ENCODE measurements around the gene DMRTA2.
"Not testable (repeated sequence)": the region's sequence is repeated elsewhere in the genome, so short reads cannot be mapped to it uniquely, and the experiment has no call there.

Gene DMRTA2

DNA sequence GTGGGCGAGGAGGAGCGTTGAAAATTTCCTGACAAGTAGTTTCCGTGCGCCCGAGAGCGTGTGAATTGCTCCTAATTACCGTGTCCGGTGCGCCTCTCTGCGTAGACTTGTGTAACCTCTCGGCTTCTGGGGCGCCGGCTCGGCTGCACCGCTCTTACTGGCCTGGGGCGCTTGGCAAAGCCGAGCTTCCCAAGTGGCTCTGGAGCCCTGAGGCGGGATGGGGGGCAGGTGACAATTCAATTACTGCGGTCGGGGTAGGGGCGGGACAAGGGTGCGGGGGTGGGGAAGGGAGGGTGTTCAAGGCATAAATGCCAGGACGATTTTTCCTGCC lies 392 bp upstream of the DMRTA2 start:
- DNase-seq: no peak

DNA sequence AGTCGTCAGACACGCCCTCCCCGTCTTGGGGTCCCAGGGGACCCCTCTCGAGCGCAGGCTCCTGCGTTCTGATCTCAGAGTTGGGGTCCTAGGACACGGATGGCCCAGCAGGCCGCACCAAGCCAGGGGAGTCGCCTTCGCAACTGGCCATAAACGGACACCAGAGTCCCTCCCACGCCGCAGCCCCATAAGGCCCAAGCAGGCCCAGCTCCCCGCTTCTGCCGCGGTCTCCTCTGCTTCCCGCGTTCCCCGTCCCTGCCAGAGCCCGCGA lies 633 bp downstream of the DMRTA2 start:
- no peak for DNase-seq

DNA sequence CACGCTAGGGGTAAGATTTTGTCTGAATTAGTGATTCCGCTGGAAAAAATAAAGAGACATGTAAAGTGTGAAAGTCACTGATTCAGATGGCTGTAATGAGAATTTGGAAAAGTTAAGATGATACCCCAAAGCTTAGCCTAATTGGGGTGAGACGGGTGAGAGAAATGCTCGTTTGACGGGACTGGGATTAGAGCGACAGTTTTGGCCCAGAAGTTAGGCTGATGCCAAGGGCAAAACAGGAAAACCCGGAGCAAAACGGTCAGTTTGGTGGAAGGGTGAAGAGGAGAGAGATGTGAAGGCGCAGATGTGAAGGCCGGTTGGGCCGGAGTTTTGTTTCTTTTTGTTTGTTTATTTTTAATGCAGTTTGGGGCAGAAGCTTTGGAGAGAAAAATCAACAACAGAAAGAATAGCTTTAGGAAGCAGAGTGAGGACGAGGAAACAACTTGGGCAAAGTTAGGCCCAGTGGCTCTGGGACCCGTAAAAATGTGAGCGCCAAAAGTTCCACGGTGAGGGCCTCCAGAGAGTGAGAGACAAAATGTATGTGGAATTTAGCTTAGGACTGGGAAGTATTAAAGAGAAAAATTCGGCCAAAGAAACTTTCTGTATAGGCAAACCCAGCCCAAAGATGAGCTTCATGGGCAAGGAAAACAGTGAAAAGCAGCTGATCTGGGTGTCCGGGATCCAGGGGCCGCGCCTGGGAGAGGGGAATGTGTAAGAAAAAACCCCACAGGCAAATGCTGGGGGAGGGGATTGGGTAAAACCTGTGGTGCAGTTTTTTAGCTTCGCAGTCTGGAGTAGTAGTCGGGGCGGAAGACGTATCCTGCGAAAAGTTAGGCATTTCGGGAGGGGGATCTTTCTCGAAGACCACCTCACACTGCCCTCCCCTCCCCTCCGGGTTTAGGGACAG lies 1.2 kb downstream of the DMRTA2 start:
- no peak for DNase-seq

DNA sequence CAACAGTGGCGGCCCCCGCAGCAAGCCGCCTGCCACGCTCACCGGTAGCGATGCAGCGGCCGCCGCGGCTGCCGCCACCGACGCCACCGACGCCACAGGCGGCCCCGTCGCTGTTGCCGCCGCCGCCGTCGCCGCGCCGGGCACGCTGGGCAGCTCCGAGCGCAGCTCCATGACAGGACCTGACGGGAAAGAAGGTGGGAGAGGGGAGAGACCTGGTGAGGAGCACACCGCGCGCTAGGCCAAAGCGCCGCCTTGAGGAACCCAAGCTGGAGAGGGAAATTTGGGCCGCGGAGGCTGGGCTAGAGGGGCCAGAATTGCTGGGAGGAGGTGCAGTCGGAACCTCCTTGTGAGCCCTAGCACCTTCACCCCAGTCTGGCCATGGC lies 1.9 kb downstream of the DMRTA2 start:
- no peak for DNase-seq

DNA sequence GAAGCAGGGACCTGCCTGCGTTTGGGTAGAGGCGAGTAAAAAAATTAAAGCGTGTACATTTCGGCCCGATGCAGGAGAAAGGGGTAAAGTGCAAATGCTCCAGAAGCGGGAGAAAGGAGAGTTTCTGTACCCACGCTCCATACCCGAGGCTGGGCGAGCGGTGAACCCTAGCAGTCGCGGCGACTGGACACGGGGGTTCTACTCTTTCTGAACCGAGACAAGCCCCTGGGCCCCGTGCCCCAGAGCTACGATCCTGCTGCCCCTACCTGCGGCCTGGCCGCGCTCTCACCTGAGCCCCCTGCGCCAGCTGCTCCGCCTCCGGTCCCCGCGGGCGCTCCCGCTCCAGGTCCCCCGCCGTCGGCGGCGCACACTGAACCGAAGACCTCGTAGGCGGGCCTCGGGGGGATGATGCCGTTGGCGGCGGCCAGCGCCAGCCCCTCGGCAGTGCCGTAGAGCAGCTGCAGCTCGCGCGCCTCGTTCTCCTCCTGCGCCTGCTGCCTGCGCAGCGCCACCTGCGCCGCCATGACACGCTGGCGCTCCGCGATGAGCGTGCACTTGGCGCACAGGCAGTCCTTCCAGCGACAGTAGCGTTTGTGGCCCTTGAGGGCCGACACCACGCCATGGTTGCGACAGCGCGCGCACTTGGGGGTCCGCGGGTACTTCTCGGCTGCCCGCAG lies 2.4 kb downstream of the DMRTA2 start:
- no peak for DNase-seq

DNA sequence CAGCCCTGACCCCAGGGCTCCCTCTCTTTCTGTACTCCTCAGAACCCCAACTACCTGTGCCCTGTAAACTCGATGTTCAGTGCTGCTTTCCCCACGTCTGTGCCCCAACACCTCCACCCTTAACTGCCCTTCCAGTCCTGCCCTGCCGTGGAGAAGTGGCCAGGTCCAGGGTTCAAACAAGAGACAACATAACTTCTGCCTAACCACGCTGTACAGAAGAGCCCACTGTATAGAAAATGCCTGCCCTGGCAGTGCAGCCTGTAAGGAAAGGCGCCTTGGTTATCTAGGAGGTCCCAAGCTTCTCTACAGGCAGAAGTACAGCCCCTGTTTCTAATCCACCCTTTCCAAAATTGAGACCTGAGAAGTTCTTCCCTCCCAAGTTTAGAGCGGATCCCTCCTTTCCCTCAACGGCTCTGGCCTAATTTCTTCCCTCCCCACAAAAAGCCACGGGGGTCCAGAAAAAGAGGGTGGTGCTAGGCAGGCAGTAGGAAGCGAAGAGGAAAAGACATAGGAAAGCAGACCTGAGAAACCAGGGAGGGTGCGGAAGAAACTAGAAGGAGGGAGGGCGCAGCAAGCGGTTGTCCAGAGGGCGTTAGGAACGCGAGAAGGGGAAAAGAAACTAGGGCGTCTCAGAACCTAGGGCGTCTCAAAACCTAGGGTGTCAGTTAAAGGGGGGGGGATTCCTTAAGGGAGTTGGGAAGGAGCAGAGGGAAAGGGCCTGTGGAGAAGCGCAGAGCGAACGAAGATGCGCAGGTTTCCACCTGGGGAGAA lies 3.2 kb downstream of the DMRTA2 start:
- DNase-seq: no peak

DNA sequence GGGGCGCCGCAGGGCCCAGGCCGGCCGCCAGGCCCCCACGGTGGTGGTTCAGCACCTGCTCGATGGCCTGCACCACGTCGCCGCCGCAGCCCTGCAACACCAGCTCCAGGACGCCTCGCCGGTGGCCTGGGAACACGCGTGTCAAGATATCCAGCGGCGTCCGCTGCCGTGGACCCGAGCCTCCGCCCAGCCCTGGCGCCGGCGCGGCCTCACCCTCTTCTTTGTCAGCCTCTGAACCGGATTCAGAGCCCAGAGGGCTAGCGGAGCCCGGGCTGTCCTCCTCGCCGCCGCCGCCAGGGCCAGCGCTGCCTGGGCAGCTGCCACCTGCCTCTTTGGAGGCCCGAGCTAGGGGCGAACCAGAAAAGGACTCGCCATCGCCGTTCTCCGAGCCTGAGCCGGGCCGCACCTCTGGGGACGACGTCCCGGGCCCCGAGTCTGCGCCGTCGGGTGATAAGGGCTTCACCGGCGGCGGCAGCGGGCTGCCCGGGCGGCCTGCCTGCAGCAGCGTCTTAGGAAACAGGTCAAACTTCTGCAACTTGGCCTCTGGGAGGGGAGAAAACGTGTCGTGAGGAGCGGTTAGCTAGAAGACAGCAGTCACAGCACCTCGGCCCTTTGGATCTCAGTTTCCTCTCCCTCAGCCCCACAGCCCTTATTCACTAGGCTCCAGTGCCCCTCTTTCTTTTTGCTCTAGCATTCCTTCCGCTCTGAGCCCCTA lies 3.9 kb downstream of the DMRTA2 start:
- DNase-seq: no peak

DNA sequence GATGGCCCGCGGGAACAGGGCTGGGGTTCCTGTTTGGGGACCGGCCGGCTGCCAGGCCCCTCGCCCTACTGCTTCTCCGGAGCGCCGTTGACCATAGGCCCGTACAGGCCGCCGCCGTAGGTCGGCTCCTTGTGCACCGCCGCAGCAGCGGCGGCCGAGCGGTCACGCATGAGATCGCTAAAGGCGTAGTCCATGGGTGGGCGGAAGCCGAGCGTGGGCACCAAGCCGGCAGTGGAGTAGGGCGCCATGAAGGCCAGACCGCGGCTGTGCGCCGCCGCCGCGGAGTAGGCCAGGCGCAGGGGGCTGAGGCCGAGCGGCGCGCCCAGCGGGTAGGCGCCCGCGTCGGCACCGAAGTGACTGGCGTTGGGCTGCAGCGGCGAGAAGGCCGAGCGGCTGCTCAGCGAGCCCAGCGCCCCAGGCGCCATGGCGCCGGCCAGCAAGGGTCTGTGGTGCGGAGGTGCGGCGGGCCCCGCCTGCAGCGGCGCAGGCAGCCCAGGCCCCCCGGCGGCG lies 4.6 kb downstream of the DMRTA2 start:
- DNase-seq: no peak

DNA sequence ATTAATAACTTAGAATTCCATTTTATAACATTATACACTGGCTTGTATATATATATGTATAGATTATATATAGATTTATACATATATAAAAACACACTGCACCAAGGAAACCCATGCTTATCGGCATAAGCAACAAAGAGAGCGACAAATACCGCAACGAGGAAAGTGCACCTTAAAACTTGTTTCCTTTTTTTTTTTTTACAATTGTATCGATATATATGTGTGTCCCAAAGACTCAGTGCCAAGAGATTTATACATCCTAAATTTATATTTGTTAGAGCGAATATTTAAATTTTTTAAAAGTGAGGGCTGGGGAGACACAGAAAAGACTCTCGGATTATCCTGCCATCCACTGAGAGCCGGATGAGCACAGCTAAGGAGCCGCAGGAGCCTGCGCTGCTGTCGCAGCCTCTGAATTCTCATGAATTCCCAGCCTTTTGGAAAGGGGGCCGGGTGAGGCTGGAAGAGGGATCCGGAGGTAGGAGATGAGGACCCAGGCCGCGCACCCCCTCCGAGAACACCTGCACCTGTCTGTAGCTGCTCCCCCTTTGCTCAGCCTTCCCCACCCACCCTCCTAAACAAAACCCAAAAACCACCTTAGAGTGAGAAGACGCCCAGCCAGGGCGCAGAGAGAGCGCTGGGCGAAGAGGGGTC lies 5.2 kb downstream of the DMRTA2 start:
- no peak for DNase-seq

DNA sequence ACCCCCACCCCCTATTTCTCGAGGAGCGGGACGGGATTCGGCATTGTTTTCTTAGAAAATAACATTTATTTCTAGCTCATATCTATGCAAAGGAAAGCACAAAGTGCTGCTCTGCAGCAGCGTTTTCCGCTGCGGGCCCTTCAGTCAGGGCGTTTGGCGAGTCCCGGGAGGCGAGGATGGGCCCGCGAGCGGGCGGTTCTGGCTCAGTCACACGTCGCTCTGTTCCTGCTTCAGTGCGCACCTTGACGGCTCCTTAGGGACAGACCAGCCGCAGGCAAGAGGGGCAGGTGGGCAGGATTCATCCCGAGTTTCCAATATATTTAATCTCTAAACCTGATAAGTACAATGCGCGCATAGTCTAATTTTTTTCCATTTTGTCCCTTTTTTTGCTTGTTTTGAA lies 5.7 kb downstream of the DMRTA2 start:
- DNase-seq: no peak

DNA sequence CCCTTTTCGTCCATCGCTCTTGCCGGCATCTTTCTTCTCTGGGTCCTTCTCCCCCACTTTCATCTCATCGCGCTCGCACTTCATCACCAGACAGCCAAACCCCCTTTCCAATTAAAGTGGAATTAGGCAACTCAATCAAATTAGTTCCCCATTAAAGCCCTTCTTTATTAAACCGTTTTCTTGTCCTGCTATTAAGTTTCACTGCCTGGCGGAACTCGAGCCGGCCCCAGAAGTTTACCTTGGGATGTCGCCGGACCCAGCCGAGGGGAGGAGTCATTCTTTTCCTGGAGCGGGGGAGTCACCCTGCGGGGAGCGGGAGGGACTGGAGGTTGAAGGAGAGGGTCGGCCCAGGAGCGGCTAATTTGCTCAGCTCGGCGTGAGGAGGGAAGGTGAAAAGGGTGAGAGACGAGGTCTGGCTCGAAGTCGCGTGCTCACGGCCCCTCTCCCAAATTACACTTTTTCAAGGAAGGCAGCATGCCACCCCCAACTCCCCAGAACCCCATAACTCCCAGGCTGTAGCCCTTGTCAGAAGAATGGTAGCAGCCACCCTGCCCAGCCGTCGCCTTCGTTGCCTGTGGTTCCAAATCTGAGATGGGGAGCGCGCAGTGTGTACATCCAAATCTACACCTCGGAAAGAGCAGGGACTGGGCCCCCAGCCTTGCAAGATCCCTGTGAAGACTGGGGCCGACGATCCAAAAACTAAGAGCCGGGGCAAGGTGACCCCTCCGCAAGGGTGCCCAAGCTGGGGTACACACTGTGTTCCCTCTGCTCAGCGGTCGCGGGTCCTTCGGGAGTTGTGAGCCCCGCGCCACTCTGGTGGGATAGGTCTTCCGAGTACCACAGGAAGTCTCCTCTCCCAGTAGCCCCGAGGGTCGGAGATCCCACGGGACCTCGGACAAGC lies 6.4 kb downstream of the DMRTA2 start:
- no peak for DNase-seq

DNA sequence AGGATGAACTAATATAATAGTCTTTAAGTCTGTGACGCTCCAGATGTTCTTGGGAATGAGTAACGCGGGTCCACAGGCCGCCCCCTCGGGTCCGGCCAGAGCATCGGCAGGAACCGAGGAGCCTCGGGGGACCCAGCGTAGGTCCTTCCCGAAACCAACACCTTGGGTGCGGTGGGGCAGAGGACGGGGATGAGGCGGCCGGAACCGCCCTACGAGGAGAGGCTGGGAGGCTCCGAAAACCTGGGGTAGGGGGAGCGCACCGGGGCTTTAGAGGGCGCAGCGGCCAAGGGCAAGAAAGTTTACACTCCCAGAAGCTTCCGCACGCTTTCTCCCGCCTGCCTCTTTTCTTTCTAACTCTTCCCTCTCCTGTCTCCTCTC lies 7.1 kb downstream of the DMRTA2 start:
- no peak for DNase-seq

DNA sequence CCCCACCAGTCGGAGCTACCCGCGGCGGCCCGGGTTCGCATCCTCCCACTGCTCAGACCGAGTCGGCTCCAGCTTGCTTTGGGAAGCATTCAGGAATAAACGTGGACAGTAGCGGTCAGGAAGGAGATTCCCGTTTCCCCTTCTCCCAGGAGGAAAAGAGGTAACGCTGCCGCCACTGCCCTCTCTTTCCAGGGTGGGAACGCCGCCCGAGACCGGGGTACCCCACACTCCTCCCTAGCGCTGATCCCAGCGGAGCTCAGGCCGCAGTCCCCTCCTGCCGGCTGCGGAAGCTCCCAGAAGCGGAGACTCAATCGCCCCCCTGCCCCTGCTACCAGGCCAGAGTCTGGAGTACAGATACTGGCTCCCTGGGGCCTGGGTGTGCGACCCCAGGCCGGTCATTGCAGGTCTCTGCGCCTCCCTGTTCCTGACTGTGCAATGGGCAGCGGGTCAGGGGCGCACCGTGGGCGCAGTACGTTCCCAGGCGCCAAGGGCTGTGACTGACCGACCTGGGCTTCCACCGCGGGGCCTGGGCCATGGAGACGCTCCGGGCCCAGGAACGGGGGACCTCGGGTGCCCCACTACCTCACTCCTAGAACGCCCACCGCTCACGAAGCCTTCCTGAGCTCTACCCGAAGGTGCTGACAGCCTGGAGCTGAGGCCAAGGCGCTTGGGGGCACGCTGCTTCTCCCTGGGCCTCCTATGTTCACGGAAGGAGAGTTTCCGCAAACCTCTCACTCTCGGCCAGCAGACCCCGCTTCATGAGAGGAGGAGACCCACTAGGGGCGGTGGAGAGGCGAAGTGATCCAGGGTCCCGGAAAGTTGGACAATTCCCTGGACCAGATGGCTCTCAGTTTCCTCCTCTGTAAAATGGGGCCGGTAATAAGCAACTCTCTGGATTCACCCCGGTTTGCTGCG lies 7.8 kb downstream of the DMRTA2 start:
- no peak for DNase-seq

DNA sequence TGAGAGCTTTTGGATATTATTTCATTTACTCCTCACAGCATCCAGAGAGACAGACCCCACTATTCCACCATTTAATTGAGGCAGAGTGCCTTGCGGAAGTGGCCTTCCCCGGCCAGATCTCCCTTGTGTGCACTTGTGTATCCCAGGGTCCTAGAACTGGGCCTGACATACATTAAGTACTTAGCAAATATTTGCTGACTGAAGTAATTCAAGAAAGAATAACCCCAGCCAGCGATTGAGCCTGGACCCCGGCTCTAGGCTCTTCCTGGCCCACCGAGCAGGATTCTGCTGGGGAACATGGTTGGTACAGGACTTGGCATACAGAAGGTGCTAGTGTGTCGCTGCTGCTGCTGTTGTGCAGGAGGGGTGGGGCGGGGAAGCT lies 8.4 kb downstream of the DMRTA2 start:
- no peak for DNase-seq

DNA sequence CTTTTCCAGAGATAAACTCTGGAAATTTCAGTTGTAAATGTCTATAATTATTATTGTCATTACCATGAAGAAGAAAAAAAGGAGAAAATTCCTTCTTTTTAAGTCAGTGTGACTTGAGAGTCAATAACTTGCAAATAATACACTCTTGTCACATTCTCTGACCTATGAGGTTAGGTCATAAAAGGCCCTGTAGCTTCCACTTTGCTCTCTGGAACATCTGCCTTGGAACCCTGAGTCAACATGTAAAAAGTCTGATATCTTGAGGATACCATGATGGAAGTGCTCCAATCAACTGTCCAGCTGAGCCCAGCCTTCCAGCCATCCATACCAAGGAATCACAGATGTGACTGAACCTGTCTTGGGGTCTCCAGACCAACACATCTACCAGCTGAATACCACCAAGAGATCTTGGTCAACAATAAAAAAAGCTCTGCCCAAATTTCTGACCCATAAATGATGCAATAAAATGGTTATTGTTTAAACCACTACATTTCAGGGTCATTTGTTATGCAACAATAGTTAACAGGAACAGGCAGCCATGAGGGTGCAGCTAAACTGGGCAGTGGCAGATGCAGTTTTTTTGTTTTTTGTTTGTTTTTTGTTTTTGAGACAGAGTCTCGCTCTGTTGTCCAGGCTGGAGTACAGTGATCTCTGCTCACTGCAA lies 10.3 kb downstream of the DMRTA2 start:
- no peak for DNase-seq

DNA sequence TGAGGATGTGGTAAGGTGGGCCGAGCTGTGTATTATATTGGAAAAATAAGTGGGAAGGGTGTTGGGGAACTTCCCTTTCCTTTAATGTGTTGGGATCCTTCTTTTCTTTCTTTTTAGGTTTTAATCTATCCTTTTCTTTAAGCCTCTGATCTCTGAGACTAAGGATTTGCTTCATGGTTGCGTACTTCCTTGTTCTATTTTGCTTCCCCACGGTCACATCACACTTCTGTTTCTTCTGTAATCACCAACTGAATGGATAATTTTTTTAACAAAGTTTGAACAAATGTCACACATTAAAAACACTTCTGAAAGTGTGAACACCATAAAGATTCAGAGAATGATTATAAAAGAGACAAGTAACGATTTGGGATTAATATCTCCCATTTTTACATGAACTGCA lies 17.4 kb downstream of the DMRTA2 start:
- DNase-seq: no peak

DNA sequence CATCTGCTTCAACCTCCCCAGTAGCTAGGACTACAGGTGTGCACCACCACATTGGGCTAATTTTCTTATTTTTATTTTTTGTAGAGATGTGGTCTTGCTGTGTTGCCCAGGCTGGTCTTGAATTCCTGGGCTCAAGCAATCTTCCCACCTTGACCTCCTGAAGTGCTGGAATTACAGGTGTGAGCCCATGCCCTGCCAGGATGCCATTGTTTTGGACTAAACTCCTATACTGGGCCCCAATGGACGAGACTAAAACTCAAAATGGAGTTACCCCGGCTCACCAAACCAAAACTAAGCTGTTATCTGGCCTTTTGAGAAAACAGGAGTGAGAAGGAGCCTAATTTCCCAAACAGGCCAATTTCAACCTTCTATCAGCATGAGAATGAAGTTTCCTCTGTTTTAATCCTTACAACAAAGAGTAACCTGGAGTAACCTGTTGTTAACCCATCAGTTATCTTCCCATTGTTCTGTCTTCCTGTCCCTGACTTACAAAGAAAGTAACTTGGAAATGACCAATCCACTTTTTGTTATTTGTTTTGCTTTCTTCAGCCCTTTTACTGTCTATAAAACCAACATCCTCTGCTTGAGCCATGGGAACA lies 29.6 kb downstream of the DMRTA2 start:
- no peak for DNase-seq

DNA sequence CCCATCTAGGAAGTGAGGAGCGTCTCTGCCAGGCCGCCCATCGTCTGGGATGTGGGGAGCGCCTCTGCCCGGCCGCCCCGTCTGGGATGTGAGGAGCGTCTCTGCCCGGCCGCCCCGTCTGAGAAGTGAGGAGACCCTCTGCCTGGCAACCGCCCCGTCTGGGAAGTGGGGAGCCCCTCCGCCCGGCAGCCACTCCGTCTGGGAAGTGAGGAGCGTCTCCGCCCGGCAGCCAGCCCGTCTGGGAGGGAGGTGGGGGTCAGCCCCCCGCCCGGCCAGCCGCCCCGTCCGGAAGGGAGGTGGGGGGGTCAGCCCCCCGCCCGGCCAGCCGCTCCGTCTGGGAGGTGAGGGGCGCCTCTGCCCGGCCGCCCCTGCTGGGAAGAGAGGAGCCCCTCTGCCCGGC lies 41.7 kb downstream of the DMRTA2 start:
- DNase-seq: not testable (repeated sequence)

DNA sequence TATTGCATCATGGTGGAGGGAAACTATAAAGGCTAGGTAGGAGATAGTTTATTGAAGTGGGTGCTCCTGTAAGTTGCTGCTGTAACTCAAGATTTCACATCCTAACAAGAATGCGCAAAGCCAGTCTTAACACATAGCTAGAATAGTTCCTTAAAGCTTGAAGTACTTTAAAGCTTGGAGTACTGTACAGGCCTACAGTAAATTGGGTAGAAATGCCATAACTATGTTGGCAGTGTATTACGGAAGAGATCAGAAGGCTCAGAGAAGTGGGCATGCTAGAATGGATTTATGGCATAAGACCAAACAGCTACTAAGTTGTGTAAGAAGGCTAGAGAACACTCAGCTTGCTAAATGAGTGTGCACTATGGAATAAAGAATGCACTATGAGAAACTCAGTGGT lies 44.5 kb downstream of the DMRTA2 start:
- no peak for DNase-seq

DNA sequence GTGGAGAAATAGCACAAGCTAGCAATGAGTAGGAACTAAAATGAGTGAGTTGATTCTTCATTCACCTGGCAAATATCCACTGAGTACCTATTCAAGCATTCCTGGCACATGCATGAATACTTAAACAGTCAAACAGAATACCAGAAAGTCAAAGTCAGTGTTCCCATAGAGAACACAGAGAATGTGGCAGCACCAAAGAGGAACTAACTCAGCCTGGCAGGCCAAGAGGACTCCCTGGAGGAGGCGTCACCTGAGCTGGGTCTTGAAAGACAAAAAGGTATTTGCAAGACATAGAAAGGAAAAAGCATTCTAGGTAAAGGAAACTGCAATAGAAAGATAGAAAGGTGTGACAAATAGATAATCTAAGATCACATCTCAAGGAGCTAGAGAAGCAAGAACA lies 49.7 kb downstream of the DMRTA2 start:
- DNase-seq: no peak
